HG02852 (cell line): ENCODE measurements around the gene DDX5.

Source experiments
- ATAC-seq: cut with Tn5 transposase; IDR thresholded peaks from one replicate; pipeline ENCODE4 v1.9.1; 2021; ENCODE audit warnings: mild to moderate bottlenecking, moderate library complexity; ENCODE audit not compliant: unreplicated experiment

Gene DDX5

GRCh38 chr17:64448665-64449512 lies 57.2 kb downstream of the DDX5 start, which contains the start of gene MILR1:
Gene MILR1 (plus strand): TSS chr17:64449115. CDS start chr17:64449169, 54 bp downstream.
- no peak for ATAC-seq
